Osteocyte (in vitro differentiated cells): ENCODE measurements around the gene RPLP2. TPM values are rescaled to one million over a fixed set of nuclear protein-coding genes. Genes with fewer than 3 reads are reported as not detected.
A peak's percentile ranks its signal among the peaks of the same experiment; 100 is the strongest.

Source experiments
- DNase-seq: peaks from one replicate; pipeline ENCODE4 v3.0.0; 2021; ENCODE audit warnings: mixed read lengths; ENCODE audit not compliant: unreplicated experiment; ENCODE audit errors: extremely low spot score
- H3K27ac Mint-ChIP-seq: one replicate; pipeline ENCODE4 v1.8.0; 2021; ENCODE audit warnings: mild to moderate bottlenecking, mixed read lengths; ENCODE audit not compliant: unreplicated experiment
- H3K27me3 Mint-ChIP-seq: one replicate; pipeline ENCODE4 v1.8.0; 2021; ENCODE audit warnings: mixed read lengths; ENCODE audit not compliant: unreplicated experiment
- H3K36me3 Mint-ChIP-seq: one replicate; pipeline ENCODE4 v1.8.0; 2021; ENCODE audit warnings: mixed read lengths; ENCODE audit not compliant: unreplicated experiment
- H3K4me1 Mint-ChIP-seq: one replicate; pipeline ENCODE4 v1.8.0; 2021; ENCODE audit warnings: mixed read lengths; ENCODE audit not compliant: unreplicated experiment
- H3K4me3 Mint-ChIP-seq: one replicate; pipeline ENCODE4 v1.8.0; 2021; ENCODE audit warnings: mild to moderate bottlenecking, moderate library complexity, mixed read lengths; ENCODE audit not compliant: unreplicated experiment
- H3K9me3 Mint-ChIP-seq: one replicate; pipeline ENCODE4 v1.8.0; 2021; ENCODE audit warnings: mixed read lengths; ENCODE audit not compliant: unreplicated experiment
- CTCF ChIP-seq: fragments of 200-600 bp; sonication (generic); IDR thresholded peaks from 2 replicates; pipeline ENCODE4 v1.5.0; 2021; ENCODE audit warnings: antibody characterized with exemption, mild to moderate bottlenecking, moderate library complexity
- total RNA-seq: library from RNA; stranded (reverse); gene quantifications from 2 replicates; pipeline ENCODE4 v1.2.1, GENCODE V29; 2021

Gene RPLP2
- total RNA-seq, 1 donor from 2014 or later, result 1,500 TPM

GRCh38 chr11:798093-798713, 11.6 kb upstream of the RPLP2 start, which contains the start of gene SLC25A22:
Gene SLC25A22 (minus strand): TSS chr11:798281. CDS start chr11:795006, 3,275 bp downstream.
- Mint-ChIP-seq H3K4me1 (peaks cover 19% of the 10 kb centered on the region), H3K36me3 (no peaks in the 10 kb centered on the region), H3K27me3 (no peaks in the 10 kb centered on the region), H3K9me3 (no peaks in the 10 kb centered on the region), H3K27ac (peak within 1 kb of the TSS; percentile 89), H3K4me3 (peak within 1 kb of the TSS; percentile 79)
- peak; percentile 82 for TF ChIP-seq CTCF
- DNase-seq, result peak; percentile 95

DNA sequence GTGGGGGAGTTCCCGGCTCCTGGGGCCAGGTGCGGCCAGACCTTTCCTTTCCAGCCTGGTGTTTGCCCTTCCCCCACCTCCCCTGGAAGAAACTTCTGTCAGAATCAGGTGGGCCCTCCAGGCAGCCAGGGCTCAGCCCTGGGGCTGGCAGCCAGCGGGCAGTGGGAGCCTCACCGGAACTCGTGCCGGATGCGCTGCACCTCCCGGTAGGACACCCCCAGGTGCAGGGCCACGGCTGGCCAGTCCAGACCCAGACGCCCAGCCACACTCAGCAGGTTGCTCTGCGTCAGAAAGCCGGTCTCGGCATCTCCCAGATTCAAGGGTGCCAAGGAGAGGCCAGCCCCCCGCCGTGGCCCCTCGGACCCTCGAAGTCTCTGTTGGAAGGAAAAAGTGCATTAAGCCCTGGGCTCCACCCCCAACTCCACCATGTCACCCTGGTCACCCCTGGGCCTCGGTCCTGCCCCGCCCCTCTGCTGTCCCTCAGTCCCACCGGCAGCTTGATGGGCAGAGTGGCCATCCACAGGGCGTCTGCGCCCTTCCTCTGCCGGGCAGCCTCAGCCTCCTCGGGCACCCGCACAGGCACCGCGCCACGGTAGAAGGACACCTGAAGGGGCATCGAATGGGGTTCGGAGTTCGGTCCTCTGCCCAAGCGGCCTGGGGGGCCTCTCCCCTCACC, 10.0 kb upstream of the RPLP2 start:
- no peak for DNase-seq
- no peak for TF ChIP-seq CTCF
- Mint-ChIP-seq H3K4me1 (peaks cover 25% of the 10 kb centered on the region), H3K9me3 (no peaks in the 10 kb centered on the region), H3K27ac (no peak overlapping the region), H3K36me3 (no peaks in the 10 kb centered on the region), H3K4me3 (no peak overlapping the region), H3K27me3 (no peaks in the 10 kb centered on the region)

GRCh38 chr11:800473-800872, 9.3 kb upstream of the RPLP2 start:
- DNase-seq, result no peak
- TF ChIP-seq CTCF, result no peak
- Mint-ChIP-seq H3K27me3 (no peaks in the 10 kb centered on the region), H3K27ac (no peak overlapping the region), H3K4me3 (no peak overlapping the region), H3K36me3 (no peaks in the 10 kb centered on the region), H3K9me3 (no peaks in the 10 kb centered on the region), H3K4me1 (peaks cover 22% of the 10 kb centered on the region)

- Mint-ChIP-seq H3K36me3 (no peaks in the 10 kb centered on the region), H3K27me3 (no peaks in the 10 kb centered on the region), H3K4me3 (no peak overlapping the region), H3K27ac (no peak overlapping the region), H3K9me3 (no peaks in the 10 kb centered on the region), H3K4me1 (peaks cover 17% of the 10 kb centered on the region)
- no peak for DNase-seq
- no peak for TF ChIP-seq CTCF
Measured at GRCh38 chr11:801097-801780, 8.5 kb upstream of the RPLP2 start.

GRCh38 chr11:802018-802617, 7.6 kb upstream of the RPLP2 start:
- H3K4me3 Mint-ChIP-seq, result no peak overlapping the region
- no peaks in the 10 kb centered on the region for H3K27me3 Mint-ChIP-seq
- DNase-seq, result no peak
- H3K4me1 Mint-ChIP-seq, result peaks cover 8% of the 10 kb centered on the region
- H3K9me3 Mint-ChIP-seq, result no peaks in the 10 kb centered on the region
- H3K36me3 Mint-ChIP-seq, result no peaks in the 10 kb centered on the region
- TF ChIP-seq CTCF, result no peak
- no peak overlapping the region for H3K27ac Mint-ChIP-seq
